HepG2 (cell line): ENCODE measurements around the gene ASTN2. TPM values are rescaled to one million over a fixed set of nuclear protein-coding genes. Genes with fewer than 3 reads are reported as not detected.

Experiments
- ATAC-seq: fragments of 200-7000 bp; cut with Tn5 transposase; 3 replicates; pipeline ENCODE4 v1.9.1; 2020; ENCODE audit warnings: mild to moderate bottlenecking, moderate library complexity
- BruUV-seq: library from RNA; stranded (reverse); fragments of 400-500 nt; replicated peaks from 2 replicates; lab custom pipeline; 2021; lab: Mats Ljungman, UMichigan
- CTCF ChIA-PET: fragments of 300-600 bp; formaldehyde crosslinking; extraction: SDS; loops from one replicate; lab custom pipeline; 2021; ENCODE audit warnings: low total read pairs, inconsistent platforms, low intra/inter-chr PET ratio; lab: Yijun Ruan, JAX
- POLR2A ChIA-PET: fragments of 350-600 bp; sonication (Branson Sonifier 250); formaldehyde crosslinking; loops from one replicate; lab custom pipeline; 2020; ENCODE audit warnings: antibody characterized with exemption, inconsistent platforms; lab: Yijun Ruan, JAX
- DNase-seq: peaks from one replicate; pipeline ENCODE4 v3.0.0-alpha.2; 2015; ENCODE audit warnings: low spot score
- FAIRE-seq: peaks from 3 replicates; lab custom pipeline; 2011; peaks lifted over from hg19 to GRCh38; lab: Jason Lieb, UNC
- H2AFZ ChIP-seq: one replicate; pipeline ENCODE4 v1.6.1; 2011; ENCODE audit warnings: low read length, inconsistent platforms
- H3K27ac ChIP-seq: fragments of 300-600 bp; 3 replicates; pipeline ENCODE4 v1.8.0; 2011; ENCODE audit warnings: mixed run types, mild to moderate bottlenecking, mixed read lengths, low read length, inconsistent platforms; ENCODE audit not compliant: insufficient read depth; ENCODE audit errors: extremely low read length
- H3K27me3 ChIP-seq, 2 experiments: fragments of 200-600 bp in 1 of 2; 2 replicates in 1 of 2; 3 replicates in 1 of 2; pipeline versions ENCODE4 v1.6.0 to v1.8.0; 2011; ENCODE audit warnings: low read length in 2 of 2, mild to moderate bottlenecking in 2 of 2, moderate library complexity in 2 of 2, inconsistent platforms in 1 of 2; ENCODE audit not compliant: insufficient read depth in 2 of 2, control insufficient read depth in 1 of 2
- H3K36me3 ChIP-seq, 2 experiments: fragments of 200-600 bp in 1 of 2; replicated peaks in 1 of 2; 2 replicates in 1 of 2; 3 replicates in 1 of 2; pipeline versions ENCODE4 v1.5.1 to v1.8.0; 2011; ENCODE audit warnings: low read length in 2 of 2, inconsistent platforms in 1 of 2; ENCODE audit not compliant: insufficient read depth in 2 of 2, control insufficient read depth in 1 of 2
- H3K4me1 ChIP-seq: 2 replicates; pipeline ENCODE4 v1.5.1; 2012; ENCODE audit warnings: low read length, inconsistent platforms; ENCODE audit not compliant: insufficient read depth
- H3K4me2 ChIP-seq: 2 replicates; pipeline ENCODE4 v1.6.0; 2011; ENCODE audit warnings: low read depth, low read length, inconsistent platforms
- H3K4me3 ChIP-seq, 3 experiments: fragments of 200-600 bp in 1 of 3; sonication (generic), shearing (Covaris generic) in 1 of 3; replicated peaks in 1 of 3; 2 replicates each; pipeline ENCODE4 v1.5.1; 2011 to 2016; ENCODE audit warnings: low read length in 3 of 3, inconsistent platforms in 2 of 3, low read depth in 2 of 3, mild to moderate bottlenecking in 2 of 3, control low read depth in 1 of 3, mixed read lengths in 1 of 3; ENCODE audit not compliant: insufficient read depth in 1 of 3
- H3K79me2 ChIP-seq: one replicate; pipeline ENCODE4 v1.6.1; 2011; ENCODE audit warnings: low read length, inconsistent platforms; ENCODE audit not compliant: insufficient read depth
- H3K9ac ChIP-seq: 2 replicates; pipeline ENCODE4 v1.6.0; 2011; ENCODE audit warnings: mild to moderate bottlenecking, low read depth, low read length, inconsistent platforms; ENCODE audit not compliant: insufficient read depth
- H3K9me3 ChIP-seq: 2 replicates; pipeline ENCODE4 v1.5.1; 2012; ENCODE audit warnings: mild to moderate bottlenecking, low read length
- H4K20me1 ChIP-seq: 2 replicates; pipeline ENCODE4 v1.6.0; 2011; ENCODE audit warnings: inconsistent platforms, mild to moderate bottlenecking, low read length, moderate library complexity; ENCODE audit not compliant: insufficient read depth
- ATF7 ChIP-seq, 2 experiments: fragments of 450-650 bp in 1 of 2; sonication (generic) in 1 of 2; formaldehyde crosslinking in 1 of 2; IDR thresholded peaks; 2 replicates each; pipeline versions ENCODE4 v1.4.0 to v1.6.1; 2016 to 2020; ENCODE audit warnings: antibody characterized with exemption in 1 of 2, mild to moderate bottlenecking in 1 of 2, missing genetic modification reagents in 1 of 2
- FOXA1 ChIP-seq, 2 experiments: fragments of 450-650 bp in 1 of 2; sonication (generic) in 1 of 2; formaldehyde crosslinking in 1 of 2; IDR thresholded peaks; 2 replicates each; pipeline versions ENCODE4 v1.4.0 to v1.6.1; 2016 to 2020; ENCODE audit warnings: missing genetic modification reagents in 1 of 2
- KAT8 ChIP-seq: IDR thresholded peaks from 2 replicates; pipeline ENCODE4 v1.6.1; 2016; ENCODE audit warnings: missing genetic modification reagents, missing compliant biosample characterization
- MXD4 ChIP-seq: IDR thresholded peaks from 2 replicates; pipeline ENCODE4 v1.6.1; 2016; ENCODE audit warnings: mild to moderate bottlenecking, missing biosample characterization, missing genetic modification reagents
- POLR2G ChIP-seq: fragments of 200-400 bp; formaldehyde crosslinking; IDR thresholded peaks from 2 replicates; pipeline ENCODE4 v1.6.1; 2018; ENCODE audit warnings: mild to moderate bottlenecking, low read depth, low read length, moderate library complexity
- ZEB1 ChIP-seq: IDR thresholded peaks from 2 replicates; pipeline ENCODE4 v1.6.1; 2012; ENCODE audit warnings: mild to moderate bottlenecking, low read depth, inconsistent platforms; ENCODE audit not compliant: insufficient replicate concordance
- ZMAT3 ChIP-seq: sonication (generic); formaldehyde crosslinking; conservative IDR thresholded peaks from 2 replicates; pipeline ENCODE4 v1.7.0; 2021; ENCODE audit warnings: missing genetic modification reagents
- ZNF10 ChIP-seq: sonication (generic); formaldehyde crosslinking; IDR thresholded peaks from 2 replicates; pipeline ENCODE4 v1.4.0; 2020; ENCODE audit warnings: mild to moderate bottlenecking, low read depth, missing genetic modification reagents, borderline replicate concordance
- ZNF17 ChIP-seq: sonication (generic); formaldehyde crosslinking; IDR thresholded peaks from 2 replicates; pipeline ENCODE4 v1.5.0; 2020; ENCODE audit warnings: mild to moderate bottlenecking, missing genetic modification reagents
- ZNF205 ChIP-seq: IDR thresholded peaks from 2 replicates; pipeline ENCODE4 v1.6.1; 2018; ENCODE audit warnings: missing biosample characterization, missing genetic modification reagents
- ZNF318 ChIP-seq: sonication (generic); formaldehyde crosslinking; IDR thresholded peaks from 2 replicates; pipeline ENCODE4 v1.4.0; 2020; ENCODE audit warnings: mild to moderate bottlenecking, missing genetic modification reagents
- ZNF782 ChIP-seq: sonication (generic); formaldehyde crosslinking; IDR thresholded peaks from 2 replicates; pipeline ENCODE4 v1.4.0; 2020; ENCODE audit warnings: missing genetic modification reagents, mild to moderate bottlenecking, borderline replicate concordance
- ZSCAN20 ChIP-seq: sonication (generic); formaldehyde crosslinking; IDR thresholded peaks from 2 replicates; pipeline ENCODE4 v1.4.0; 2020; ENCODE audit warnings: missing genetic modification reagents, mild to moderate bottlenecking, borderline replicate concordance
- ZUFSP ChIP-seq: sonication (generic); formaldehyde crosslinking; IDR thresholded peaks from 2 replicates; pipeline ENCODE4 v1.9.0; 2021; ENCODE audit warnings: missing genetic modification reagents, mild to moderate bottlenecking, borderline replicate concordance
- WGBS: methylation state at CpG from one replicate; pipeline ENCODE4 v1.1.6; 2017; ENCODE audit warnings: low lambda C conversion rate; 5-methylcytosine and 5-hydroxymethylcytosine counted together
- in situ Hi-C: cut with HindIII; loops from 2 replicates; pipeline ENCODE4 v1.10.0; 2017; ENCODE audit warnings: low pct_unique_long_range_greater_than_20kb; ENCODE audit not compliant: extremely low pct_ligation_motif_present
- intact Hi-C: fragments of 100-400 bp; cut with micrococcal nuclease; formaldehyde crosslinking; loops from one replicate; pipeline ENCODE4 v1.10.0; 2022; ENCODE audit not compliant: unreplicated experiment
- polyA plus RNA-seq, 8 experiments: library from polyadenylated mRNA; depleted of rRNA in 3 of 8; stranded (reverse) in 7 of 8; unstranded in 1 of 8; fragments of >200 nt; fragmentation: Illumina TruSeq in 4 of 8; extraction: Trizol in 4 of 8; gene quantifications; 2 replicates each; pipeline versions ENCODE4 v1.2.1 to v1.2.3, GENCODE V29; 2011 to 2016; ENCODE audit warnings: low read depth in 4 of 8, missing spikeins in 1 of 8, mixed read lengths in 1 of 8; ENCODE audit not compliant: insufficient read depth in 1 of 8
- total RNA-seq, 5 experiments: library from RNA; depleted of rRNA; stranded (reverse); fragments of >200 nt; fragmentation: Illumina TruSeq; extraction: Trizol; gene quantifications; 2 replicates each; pipeline ENCODE4 v1.2.3, GENCODE V29; 2016; ENCODE audit warnings: low read depth in 1 of 5

The ASTN2 gene
- total and polyA plus RNA-seq, 2 of the 13 experiments (the other 11 are each of a cell fraction or from before 2014, with no cell fraction given): 5.2 to 13.5 TPM

GRCh38 chr9:116585896-116586295 is 829.0 kb downstream of the ASTN2 start:
- ChIA-PET CTCF (interaction anchor here (1.1 kb wide), 1 partner anchor 73 kb away, joined by 3 read pairs; no protein-coding TSS in a partner anchor), POLR2A (no interaction called here)
- Histone ChIP-seq H2AFZ (no peak overlapping the region), H3K4me3 (no peak overlapping the region), H3K4me2 (no peak overlapping the region), H3K79me2 (no peaks in the 10 kb centered on the region), H3K27ac (no peak overlapping the region), H3K27me3 (no peaks in the 10 kb centered on the region), H4K20me1 (no peaks in the 10 kb centered on the region), H3K36me3 (no peaks in the 10 kb centered on the region), H3K4me1 (peaks cover 6% of the 10 kb centered on the region; the same call in 1 of the 2 replicates), H3K9me3 (peaks cover 7% of the 10 kb centered on the region), H3K9ac (no peak overlapping the region)
- in situ Hi-C loops (no loop called here), intact Hi-C loops (no loop called here)
- no peak for FAIRE-seq
- BruUV-seq: no TSS peak
- no peak for DNase-seq
- no peak for ATAC-seq
- WGBS: 100% methylated on average over 1 of the region's 1 CpG
- TF ChIP-seq ZUFSP (CRISPR knock-in tag) (no peak), MXD4 (CRISPR knock-in tag) (no peak), KAT8 (CRISPR knock-in tag) (no peak), POLR2G (no peak), ZNF318 (CRISPR knock-in tag) (no peak), ZMAT3 (CRISPR knock-in tag) (no peak), ZNF205 (no peak), ZSCAN20 (CRISPR knock-in tag) (no peak), ZEB1 (no peak), ZNF782 (no peak), ATF7 (IDR thresholded peaks at IDR 0.05) (no peak), ATF7 (CRISPR knock-in tag; IDR thresholded peaks at IDR 0.05) (no peak), ZNF17 (CRISPR knock-in tag) (no peak), FOXA1 (IDR thresholded peaks at IDR 0.05) (no peak), FOXA1 (CRISPR knock-in tag; IDR thresholded peaks at IDR 0.05) (no peak), ZNF10 (no peak)
